Lung microvascular endothelial cell (primary cell): ENCODE measurements around the gene RMND5A. TPM values are rescaled to one million over a fixed set of nuclear protein-coding genes. Genes with fewer than 3 reads are reported as not detected.

ENCODE experiments used
- DNase-seq, 2 donors: peaks; one replicate each; pipeline versions ENCODE4 v3.0.0 to v3.0.0-alpha.2; 2010; ENCODE audit warnings: low read depth in 2 of 2
- total RNA-seq: library from RNA; depleted of rRNA; stranded (reverse); fragments of >200 nt; gene quantifications from 2 replicates; pipeline ENCODE4 v1.2.1, GENCODE V29; 2014

Gene RMND5A
- total RNA-seq, 1 donor from 2014 or later = 73.0 TPM

GRCh38 chr2:86825693-86826381 is 105.7 kb downstream of the RMND5A start:
- DNase-seq = no peak

DNA sequence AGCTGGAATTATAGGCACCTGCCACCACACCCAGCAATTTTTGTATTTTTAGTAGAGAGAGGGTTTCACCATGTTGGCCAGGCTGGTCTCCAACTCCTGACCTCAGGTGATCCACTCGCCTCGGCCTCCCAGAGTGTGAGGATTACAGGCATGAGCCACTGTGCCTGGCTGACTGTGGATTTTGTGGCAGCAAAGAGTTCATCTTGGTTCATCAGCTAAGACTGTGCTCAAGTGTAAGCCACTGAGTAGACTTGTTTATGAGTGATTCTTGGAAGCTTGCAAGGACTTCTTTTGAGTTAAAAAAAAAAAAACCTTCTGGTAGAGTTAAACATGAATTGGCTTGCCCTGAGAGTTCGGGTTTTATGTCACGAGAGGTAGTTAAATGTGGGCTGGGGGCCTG is 106.9 kb downstream of the RMND5A start:
- DNase-seq = no peak

Other genes starting within 250 kb of the RMND5A start
- 47.9 and 58.9 TPM in 2 replicates for gene CHMP3, start 156.8 kb upstream of the RMND5A start, total RNA-seq
- gene RNF103, start 96.4 kb upstream of the RMND5A start, total RNA-seq = 23.3 and 33.1 TPM in 2 replicates
- not detected in 2 replicates for gene CD8A, start 70.6 kb downstream of the RMND5A start, total RNA-seq
- gene CD8B, start 141.6 kb downstream of the RMND5A start, total RNA-seq = not detected in 2 replicates
- under 0.01 and 2.2 TPM in 2 replicates for gene RGPD1, start 221.8 kb downstream of the RMND5A start, total RNA-seq